GF-D8 (cell line): ENCODE measurements around the gene RNASE12.
"Not testable (repeated sequence)": the region's sequence is repeated elsewhere in the genome, so short reads cannot be mapped to it uniquely, and the experiment has no call there.

Source experiments
- DNase-seq: peaks from one replicate; lab custom pipeline; 2025; lab: John Stamatoyannopoulos, UW

Gene RNASE12

GRCh38 chr14:20578784-20579502 is 12.2 kb downstream of the RNASE12 start:
- DNase-seq: no peak

- no peak for DNase-seq
These were observed 12.9 kb downstream of the RNASE12 start for GRCh38 chr14:20578325-20578724.

GRCh38 chr14:20572382-20572990 is 18.7 kb downstream of the RNASE12 start:
- not testable (repeated sequence) for DNase-seq

GRCh38 chr14:20570720-20571119 is 20.5 kb downstream of the RNASE12 start:
- DNase-seq: not testable (repeated sequence)

- DNase-seq: not testable (repeated sequence)
These were observed 21.3 kb downstream of the RNASE12 start for GRCh38 chr14:20569865-20570264.

- DNase-seq: no peak
These were observed 22.1 kb downstream of the RNASE12 start for GRCh38 chr14:20569066-20569465.

- DNase-seq: no peak
These were observed 22.8 kb downstream of the RNASE12 start for GRCh38 chr14:20568393-20568792.

- DNase-seq: not testable (repeated sequence)
These were observed 24.0 kb downstream of the RNASE12 start for GRCh38 chr14:20567199-20567598.

- no peak for DNase-seq
These were observed 26.6 kb downstream of the RNASE12 start for GRCh38 chr14:20564501-20564997.

GRCh38 chr14:20563971-20564370 is 27.2 kb downstream of the RNASE12 start:
- no peak for DNase-seq

- DNase-seq: no peak
These were observed 30.2 kb downstream of the RNASE12 start, which contains the start of gene RNASE9 for GRCh38 chr14:20560961-20561360. Gene RNASE9, minus strand, starts transcription at chr14:20561047.

- no peak for DNase-seq
These were observed 31.7 kb downstream of the RNASE12 start for GRCh38 chr14:20559461-20559904.

GRCh38 chr14:20557212-20557542 is 34.0 kb downstream of the RNASE12 start:
- DNase-seq: no peak

GRCh38 chr14:20556500-20557211 is 34.5 kb downstream of the RNASE12 start:
- DNase-seq: no peak

- no peak for DNase-seq
These were observed 35.3 kb downstream of the RNASE12 start for GRCh38 chr14:20555845-20556244.

GRCh38 chr14:20553024-20553423 is 38.2 kb downstream of the RNASE12 start:
- no peak for DNase-seq

GRCh38 chr14:20551606-20552005 is 39.6 kb downstream of the RNASE12 start:
- DNase-seq: no peak

- DNase-seq: no peak
These were observed 40.2 kb downstream of the RNASE12 start for GRCh38 chr14:20550926-20551325.

- DNase-seq: no peak
These were observed 42.6 kb downstream of the RNASE12 start for GRCh38 chr14:20548414-20549158.

GRCh38 chr14:20546877-20547276 is 44.3 kb downstream of the RNASE12 start:
- DNase-seq: no peak
